SH-SY5Y (cell line): ENCODE data around the gene CLEC16A.

Experiments
- GATA2 ChIP-seq: IDR thresholded peaks from 2 replicates; pipeline ENCODE4 v1.6.1; 2011; ENCODE audit warnings: mild to moderate bottlenecking, low read depth, low read length
- GATA3 ChIP-seq: IDR thresholded peaks from 2 replicates; pipeline ENCODE4 v1.6.1; 2011; ENCODE audit warnings: low read depth, mild to moderate bottlenecking, low read length, moderate library complexity

DNA sequence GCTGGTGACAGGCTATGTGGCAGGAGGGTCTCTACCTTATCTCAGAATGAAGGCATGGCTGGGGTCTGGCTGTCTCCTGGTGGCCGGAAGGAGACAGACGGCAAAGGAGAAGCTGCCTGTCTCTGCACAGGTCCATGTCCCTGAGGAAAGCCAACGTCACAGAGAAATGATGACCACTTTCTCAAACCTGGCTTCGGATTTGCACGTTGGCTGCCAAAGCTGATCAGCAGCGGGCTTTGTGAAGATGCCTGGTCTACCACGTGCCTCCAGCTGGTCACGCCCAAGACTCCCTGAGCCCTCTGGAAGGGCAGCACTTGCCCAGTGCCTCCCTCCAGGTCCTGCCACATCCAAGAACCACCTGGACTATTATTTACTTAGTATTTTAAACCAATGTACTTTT, 10.5 kb upstream of the CLEC16A start:
- no peak for TF ChIP-seq GATA3
- no peak for TF ChIP-seq GATA2
